GM18505 (cell line): Measurements from ENCODE around the gene FUT2.
"Not testable (repeated sequence)": the region's sequence is repeated elsewhere in the genome, so short reads cannot be mapped to it uniquely, and the experiment has no call there.

ENCODE experiments used
- ATAC-seq: cut with Tn5 transposase; IDR thresholded peaks from one replicate; pipeline ENCODE4 v1.9.1; 2021; ENCODE audit not compliant: unreplicated experiment
- POLR2A ChIP-seq: IDR thresholded peaks from 4 replicates; pipeline ENCODE4 v1.6.1; 2011; ENCODE audit warnings: borderline replicate concordance; ENCODE audit not compliant: insufficient read depth, insufficient read length; ENCODE audit errors: extremely low read depth

FUT2 gene

GRCh38 chr19:48695743-48696352 lies at the start of gene FUT2:
Gene FUT2 (plus strand): TSS chr19:48695971. CDS start chr19:48702957, 6,986 bp downstream.
- TF ChIP-seq POLR2A: no peak
- ATAC-seq: no peak

GRCh38 chr19:48646001-48646721 lies 49.6 kb upstream of the FUT2 start, which contains the start of gene CA11:
Gene CA11 (minus strand): TSS chr19:48646187. CDS start chr19:48645632, 555 bp downstream.
- peak; percentile 78 for ATAC-seq
- TF ChIP-seq POLR2A: no peak

GRCh38 chr19:48646722-48647216 lies 49.0 kb upstream of the FUT2 start:
- no peak for TF ChIP-seq POLR2A
- ATAC-seq: no peak

- TF ChIP-seq POLR2A: no peak
- no peak for ATAC-seq
These were observed 47.6 kb upstream of the FUT2 start for GRCh38 chr19:48648134-48648533.

GRCh38 chr19:48650974-48651682 lies 44.6 kb upstream of the FUT2 start:
- no peak for TF ChIP-seq POLR2A
- ATAC-seq: no peak

- no peak for ATAC-seq
- no peak for TF ChIP-seq POLR2A
These were observed 44.1 kb upstream of the FUT2 start for GRCh38 chr19:48651683-48652048.

- no peak for TF ChIP-seq POLR2A
- ATAC-seq: no peak
These were observed 41.3 kb upstream of the FUT2 start for GRCh38 chr19:48654299-48655059.

GRCh38 chr19:48656840-48657474 lies 38.8 kb upstream of the FUT2 start:
- TF ChIP-seq POLR2A: no peak
- ATAC-seq: no peak

GRCh38 chr19:48657828-48658227 lies 37.9 kb upstream of the FUT2 start:
- ATAC-seq: not testable (repeated sequence)

GRCh38 chr19:48658483-48658882 lies 37.3 kb upstream of the FUT2 start:
- TF ChIP-seq POLR2A: no peak
- ATAC-seq: no peak

GRCh38 chr19:48659768-48660167 lies 36.0 kb upstream of the FUT2 start:
- TF ChIP-seq POLR2A: no peak
- no peak for ATAC-seq

- peak; percentile 60 for ATAC-seq
- TF ChIP-seq POLR2A: no peak
These were observed 34.7 kb upstream of the FUT2 start for GRCh38 chr19:48660852-48661710.
